Sigmoid colon (tissue), 7 donors: ENCODE measurements around the gene PIGQ. TPM values are rescaled to one million over a fixed set of nuclear protein-coding genes. Genes with fewer than 3 reads are reported as not detected.

ENCODE experiments used
- DNase-seq: peaks from one replicate; pipeline ENCODE4 v3.0.0-alpha.2; 2019
- H3K27ac ChIP-seq, 4 donors: fragments of 200-600 bp; sonication (generic); one replicate each; pipeline ENCODE4 v1.5.1; 2016 to 2019; ENCODE audit warnings: mild to moderate bottlenecking in 1 of 4
- H3K27me3 ChIP-seq, 3 donors: fragments of 200-600 bp; sonication (generic); one replicate each; pipeline ENCODE4 v1.5.1; 2019; ENCODE audit warnings: mild to moderate bottlenecking in 1 of 3
- H3K36me3 ChIP-seq, 4 donors: fragments of 200-600 bp; sonication (generic); one replicate each; pipeline ENCODE4 v1.5.1; 2016 to 2019
- H3K4me1 ChIP-seq, 4 donors: fragments of 200-600 bp; sonication (generic); one replicate each; pipeline ENCODE4 v1.5.1; 2017 to 2019
- H3K4me3 ChIP-seq, 4 donors: fragments of 200-600 bp; sonication (generic); one replicate each; pipeline ENCODE4 v1.5.1; 2017 to 2019; ENCODE audit warnings: mild to moderate bottlenecking in 2 of 4, moderate library complexity in 1 of 4
- H3K9me3 ChIP-seq, 4 donors: fragments of 200-600 bp in 3 of 4; sonication (generic) in 3 of 4; one replicate each; pipeline versions ENCODE4 v1.5.1 to v1.6.1; 2013 to 2019
- EP300 ChIP-seq, 4 donors: sonication (generic); formaldehyde crosslinking; IDR thresholded peaks; one replicate each; pipeline ENCODE4 v1.6.1; 2017; ENCODE audit warnings: antibody characterized with exemption in 4 of 4
- POLR2A ChIP-seq, 2 donors: fragments of 450-650 bp; IDR thresholded peaks; one replicate each; pipeline ENCODE4 v1.6.1; 2016; ENCODE audit warnings: antibody characterized with exemption in 2 of 2, mild to moderate bottlenecking in 2 of 2, moderate library complexity in 2 of 2
- POLR2AphosphoS5 ChIP-seq, 4 donors: sonication (generic); formaldehyde crosslinking; IDR thresholded peaks; one replicate each; pipeline ENCODE4 v1.6.1; 2017; ENCODE audit warnings: antibody characterized with exemption in 4 of 4
- WGBS, 2 donors: extraction: QIAGEN DNeasy Blood & Tissue Kit; methylation state at CpG; one replicate each; pipeline ENCODE4 v1.1.7; 2013; 5-methylcytosine and 5-hydroxymethylcytosine counted together
- intact Hi-C: fragments of 100-400 bp; cut with DNase I; formaldehyde crosslinking; loops from one replicate; pipeline ENCODE4 v1.15.1; 2023
- polyA plus RNA-seq, 3 donors: library from polyadenylated mRNA; stranded (reverse); fragments of 200-250 nt; gene quantifications; one replicate each; pipeline ENCODE4 v1.2.3, GENCODE V29; 2013
- total RNA-seq, 4 donors: library from RNA; depleted of rRNA; stranded (reverse); fragments of >200 nt; gene quantifications; one replicate each; pipeline ENCODE4 v1.1.0, GENCODE V29; 2016
- TF ChIP-seq, protein P1 (sequence below), 4 experiments: fragments of 450-650 bp in 3 of 4; fragments of 200-600 bp in 1 of 4; IDR thresholded peaks; one replicate each; pipeline ENCODE4 v1.5.1; 2016 to 2019; ENCODE audit warnings: antibody characterized with exemption in 4 of 4, mild to moderate bottlenecking in 3 of 4, moderate library complexity in 2 of 4
- donor health status: healthy with polysubstance abuse.
- donor health status: Bipolar disorder and iron deficiency.
- donor health status: healthy.

The PIGQ gene
- total and polyA plus RNA-seq, 7 donors: 11.1 to 47.4 (median 17.8) TPM

DNA sequence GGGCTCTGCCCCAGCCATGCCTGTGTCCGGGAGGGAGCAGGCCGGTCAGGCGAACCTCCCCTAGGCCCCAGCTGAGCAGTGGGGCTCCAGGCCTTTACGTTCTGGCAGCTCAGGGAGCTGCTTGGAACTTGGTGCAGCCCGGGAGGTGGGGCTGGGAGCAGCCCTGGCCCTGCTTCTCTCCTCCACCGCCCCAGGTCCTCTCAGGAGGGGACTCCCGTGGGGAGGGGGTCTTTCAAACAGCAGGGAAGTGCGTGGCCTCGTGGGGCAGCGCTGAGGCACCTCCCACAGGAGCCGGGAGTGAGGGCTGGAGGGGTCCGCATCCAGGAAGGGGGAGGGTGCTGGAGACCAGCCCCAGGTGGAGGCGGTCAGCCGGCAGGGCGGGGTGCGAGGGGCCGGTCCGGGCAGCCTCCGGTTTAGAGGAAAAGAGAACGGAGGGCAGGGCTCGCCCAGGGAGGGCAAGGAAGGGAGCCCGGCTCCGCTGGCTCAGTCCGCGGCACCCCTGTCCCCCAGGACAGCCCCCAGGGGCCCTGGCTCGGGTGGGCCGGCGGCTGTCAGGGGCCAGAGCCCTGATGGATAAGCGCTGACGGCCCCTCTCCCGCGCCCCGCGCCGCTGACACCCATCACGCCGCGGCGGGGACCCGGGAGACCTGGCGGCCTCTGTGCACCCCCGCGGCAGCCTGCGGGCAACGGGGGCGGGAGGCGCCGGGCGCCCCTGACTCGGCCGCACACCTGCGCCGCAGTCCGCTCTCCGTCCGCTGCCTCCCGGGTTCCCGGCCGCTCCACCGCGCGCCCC, 10.2 kb upstream of the PIGQ start:
- DNase-seq: no peak
- Histone ChIP-seq H3K27me3 (peaks cover 24 to 55% (median 42%) of the 10 kb centered on the region in 3 donors), H3K9me3 (no peaks in the 10 kb centered on the region), H3K36me3 (no peaks in the 10 kb centered on the region), H3K4me3 (no peak overlapping the region), H3K27ac (no peak overlapping the region), H3K4me1 (peaks cover 0 to 14% (median 7%) of the 10 kb centered on the region in 4 donors)
- WGBS, 2 donors: 5 to 15% methylated on average over 62 of the region's 62 CpGs
- TF ChIP-seq POLR2AphosphoS5 (IDR thresholded peaks at IDR 0.05) (no peak), EP300 (IDR thresholded peaks at IDR 0.05) (no peak), POLR2A (IDR thresholded peaks at IDR 0.05) (no peak)
- TF ChIP-seq, protein P1, sequence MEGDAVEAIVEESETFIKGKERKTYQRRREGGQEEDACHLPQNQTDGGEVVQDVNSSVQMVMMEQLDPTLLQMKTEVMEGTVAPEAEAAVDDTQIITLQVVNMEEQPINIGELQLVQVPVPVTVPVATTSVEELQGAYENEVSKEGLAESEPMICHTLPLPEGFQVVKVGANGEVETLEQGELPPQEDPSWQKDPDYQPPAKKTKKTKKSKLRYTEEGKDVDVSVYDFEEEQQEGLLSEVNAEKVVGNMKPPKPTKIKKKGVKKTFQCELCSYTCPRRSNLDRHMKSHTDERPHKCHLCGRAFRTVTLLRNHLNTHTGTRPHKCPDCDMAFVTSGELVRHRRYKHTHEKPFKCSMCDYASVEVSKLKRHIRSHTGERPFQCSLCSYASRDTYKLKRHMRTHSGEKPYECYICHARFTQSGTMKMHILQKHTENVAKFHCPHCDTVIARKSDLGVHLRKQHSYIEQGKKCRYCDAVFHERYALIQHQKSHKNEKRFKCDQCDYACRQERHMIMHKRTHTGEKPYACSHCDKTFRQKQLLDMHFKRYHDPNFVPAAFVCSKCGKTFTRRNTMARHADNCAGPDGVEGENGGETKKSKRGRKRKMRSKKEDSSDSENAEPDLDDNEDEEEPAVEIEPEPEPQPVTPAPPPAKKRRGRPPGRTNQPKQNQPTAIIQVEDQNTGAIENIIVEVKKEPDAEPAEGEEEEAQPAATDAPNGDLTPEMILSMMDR (IDR thresholded peaks at IDR 0.05): no peak
- intact Hi-C loops: no loop called here

DNA sequence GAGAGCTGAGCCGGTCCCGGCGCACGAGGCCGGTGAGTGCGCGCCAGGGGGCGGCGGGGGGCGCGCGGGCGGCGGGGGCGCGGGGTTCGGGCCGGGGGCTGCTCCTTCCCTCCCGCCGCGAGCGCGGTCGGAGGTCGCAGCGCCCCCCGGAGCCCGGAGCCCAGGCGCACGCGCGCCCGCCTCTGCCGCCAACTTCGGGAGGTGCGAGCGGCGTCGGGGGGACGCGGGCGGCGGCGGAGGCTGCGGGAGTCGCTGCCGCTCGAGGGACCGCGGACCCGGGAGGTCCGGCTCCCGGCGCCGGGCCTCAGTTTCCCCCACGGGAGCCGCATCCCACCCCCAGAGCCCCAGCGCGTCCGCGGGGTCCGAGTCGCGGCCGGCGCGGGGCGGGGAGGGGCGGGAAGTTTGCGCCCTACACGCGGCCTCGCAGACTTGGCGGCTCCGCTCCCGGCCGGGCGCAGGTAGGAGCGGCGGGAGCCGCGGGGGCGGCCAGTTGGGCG, 9.5 kb upstream of the PIGQ start, which contains the start of gene PRR35:
Gene PRR35, plus strand, starts transcription at position 191 of the 497 bp plus-strand sequence. CDS start 2,901 bp downstream, outside the sequence.
- H3K27ac ChIP-seq: no peak within 1 kb of the TSS
- no peak for DNase-seq
- TF ChIP-seq EP300 (IDR thresholded peaks at IDR 0.05) (no peak), POLR2A (IDR thresholded peaks at IDR 0.05) (no peak), POLR2AphosphoS5 (IDR thresholded peaks at IDR 0.05) (no peak)
- TF ChIP-seq, protein P1 (IDR thresholded peaks at IDR 0.05): no peak
- no peaks in the 10 kb centered on the region for H3K9me3 ChIP-seq
- peaks cover 24 to 57% (median 42%) of the 10 kb centered on the region in 3 donors for H3K27me3 ChIP-seq
- intact Hi-C loops: no loop called here
- no peaks in the 10 kb centered on the region for H3K36me3 ChIP-seq
- 1 to 2% methylated on average over 84 of the region's 84 CpGs for WGBS, 2 donors
- peaks cover 0 to 16% (median 8%) of the 10 kb centered on the region in 4 donors for H3K4me1 ChIP-seq
- no peak within 1 kb of the TSS for H3K4me3 ChIP-seq

DNA sequence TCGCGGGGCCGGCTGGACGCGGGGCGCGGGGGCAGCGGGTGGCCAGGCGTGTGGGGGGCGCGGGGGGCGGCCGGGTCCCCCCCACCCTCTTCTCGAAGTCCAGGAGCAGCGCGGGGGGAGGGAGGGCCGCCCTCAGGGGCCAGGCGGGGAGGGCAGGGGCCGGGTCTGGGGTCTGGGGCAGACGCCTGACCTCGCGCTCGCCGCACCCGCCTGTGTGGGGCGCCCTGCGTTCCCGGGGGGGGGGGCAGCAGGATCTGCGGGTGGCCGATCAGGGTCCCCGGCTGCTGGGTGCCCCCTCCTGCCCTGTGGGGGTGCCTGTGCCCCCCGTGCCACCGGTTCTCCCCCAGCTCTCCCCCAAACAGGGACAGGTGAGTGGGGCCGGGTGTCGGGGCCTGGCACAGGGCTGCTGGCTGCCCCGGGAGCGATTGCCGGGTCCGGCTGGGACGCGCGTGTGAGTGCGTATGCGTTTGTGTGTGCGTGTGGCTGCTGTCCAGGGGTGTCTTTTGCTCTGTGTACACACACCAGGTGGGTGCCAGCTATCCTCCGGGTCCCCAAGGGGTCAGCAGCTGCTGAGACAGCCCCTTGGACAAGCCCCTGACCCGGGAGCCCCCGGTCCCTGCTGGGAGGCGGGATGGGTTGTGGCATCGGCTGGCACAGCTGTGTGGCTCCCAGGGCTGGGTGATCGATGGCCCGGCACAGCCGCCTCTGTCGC, 8.9 kb upstream of the PIGQ start:
- Histone ChIP-seq H3K9me3 (no peaks in the 10 kb centered on the region), H3K27me3 (peaks cover 24 to 57% (median 42%) of the 10 kb centered on the region in 3 donors), H3K4me3 (no peak overlapping the region), H3K27ac (no peak overlapping the region), H3K4me1 (peaks cover 0 to 22% (median 14%) of the 10 kb centered on the region in 4 donors), H3K36me3 (no peaks in the 10 kb centered on the region)
- 8 to 22% methylated on average over 54 of the region's 54 CpGs for WGBS, 2 donors
- intact Hi-C loops: no loop called here
- TF ChIP-seq POLR2A (IDR thresholded peaks at IDR 0.05) (no peak), EP300 (IDR thresholded peaks at IDR 0.05) (no peak), POLR2AphosphoS5 (IDR thresholded peaks at IDR 0.05) (no peak)
- TF ChIP-seq, protein P1 (IDR thresholded peaks at IDR 0.05): no peak
- DNase-seq: no peak

DNA sequence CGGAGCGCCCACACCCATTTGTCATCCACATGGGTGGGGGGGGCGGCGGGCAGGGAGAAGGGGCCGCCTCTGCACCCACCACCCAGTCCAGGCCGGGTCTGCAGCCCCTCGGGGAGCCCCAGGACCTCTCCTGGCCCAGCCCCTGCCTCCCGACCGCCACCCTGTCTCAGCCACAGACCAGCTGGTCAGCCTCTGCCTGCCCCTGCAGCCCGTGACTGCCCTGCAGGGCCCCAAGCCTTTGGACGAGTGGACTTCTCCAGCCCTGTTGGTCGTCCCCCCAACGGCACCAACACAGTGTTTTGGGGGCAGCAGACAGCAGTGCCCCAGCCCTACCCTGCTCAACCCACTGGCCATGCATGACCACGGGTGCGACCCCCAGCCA, 8.4 kb upstream of the PIGQ start:
- TF ChIP-seq POLR2AphosphoS5 (IDR thresholded peaks at IDR 0.05): no peak
- TF ChIP-seq, protein P1 (IDR thresholded peaks at IDR 0.05): no peak
- TF ChIP-seq POLR2A (IDR thresholded peaks at IDR 0.05): no peak
- Histone ChIP-seq H3K27me3 (peaks cover 24 to 57% (median 42%) of the 10 kb centered on the region in 3 donors), H3K4me3 (no peak overlapping the region), H3K27ac (no peak overlapping the region), H3K36me3 (no peaks in the 10 kb centered on the region), H3K9me3 (no peaks in the 10 kb centered on the region), H3K4me1 (peaks cover 0 to 27% (median 19%) of the 10 kb centered on the region in 4 donors)
- 50 to 70% methylated on average over 15 of the region's 15 CpGs for WGBS, 2 donors
- intact Hi-C loops: no loop called here
- DNase-seq: no peak
